Ramos (cell line): ENCODE data around the gene CENPT.
"Not testable (repeated sequence)": the region's sequence is repeated elsewhere in the genome, so short reads cannot be mapped to it uniquely, and the experiment has no call there.

ENCODE experiments used
- in situ Hi-C: fragments of 300-500 bp; cut with MboI; formaldehyde crosslinking; loops from one replicate; pipeline ENCODE4 v1.14.3; 2022; ENCODE audit warnings: low sequenced_read_pairs; ENCODE audit not compliant: unreplicated experiment

Gene CENPT

GRCh38 chr16:67878232-67878631 is 30.7 kb upstream of the CENPT start:
- in situ Hi-C loops = no loop called here

DNA sequence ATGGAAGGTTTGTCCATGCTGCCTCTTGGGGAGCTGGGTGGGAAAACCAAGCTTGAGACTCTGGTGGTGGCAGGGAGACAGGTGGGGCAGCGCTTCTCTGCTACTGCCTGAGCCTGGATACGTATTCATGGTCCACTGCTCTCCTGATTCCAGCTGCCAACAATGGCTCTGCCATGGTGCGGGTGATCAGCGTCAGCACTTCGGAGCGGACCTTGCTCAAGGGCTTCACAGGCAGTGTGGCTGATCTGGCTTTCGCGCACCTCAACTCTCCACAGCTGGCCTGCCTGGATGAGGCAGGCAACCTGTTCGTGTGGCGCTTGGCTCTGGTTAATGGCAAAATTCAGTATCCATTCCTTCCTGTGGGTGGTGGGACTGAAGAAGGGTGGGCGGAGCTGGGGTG is 29.6 kb upstream of the CENPT start:
- in situ Hi-C loops = no loop called here

- in situ Hi-C loops = no loop called here
Measured at GRCh38 chr16:67874372-67874771, 26.9 kb upstream of the CENPT start.

- in situ Hi-C loops = no loop called here
Measured at GRCh38 chr16:67873435-67874370, 26.2 kb upstream of the CENPT start.

DNA sequence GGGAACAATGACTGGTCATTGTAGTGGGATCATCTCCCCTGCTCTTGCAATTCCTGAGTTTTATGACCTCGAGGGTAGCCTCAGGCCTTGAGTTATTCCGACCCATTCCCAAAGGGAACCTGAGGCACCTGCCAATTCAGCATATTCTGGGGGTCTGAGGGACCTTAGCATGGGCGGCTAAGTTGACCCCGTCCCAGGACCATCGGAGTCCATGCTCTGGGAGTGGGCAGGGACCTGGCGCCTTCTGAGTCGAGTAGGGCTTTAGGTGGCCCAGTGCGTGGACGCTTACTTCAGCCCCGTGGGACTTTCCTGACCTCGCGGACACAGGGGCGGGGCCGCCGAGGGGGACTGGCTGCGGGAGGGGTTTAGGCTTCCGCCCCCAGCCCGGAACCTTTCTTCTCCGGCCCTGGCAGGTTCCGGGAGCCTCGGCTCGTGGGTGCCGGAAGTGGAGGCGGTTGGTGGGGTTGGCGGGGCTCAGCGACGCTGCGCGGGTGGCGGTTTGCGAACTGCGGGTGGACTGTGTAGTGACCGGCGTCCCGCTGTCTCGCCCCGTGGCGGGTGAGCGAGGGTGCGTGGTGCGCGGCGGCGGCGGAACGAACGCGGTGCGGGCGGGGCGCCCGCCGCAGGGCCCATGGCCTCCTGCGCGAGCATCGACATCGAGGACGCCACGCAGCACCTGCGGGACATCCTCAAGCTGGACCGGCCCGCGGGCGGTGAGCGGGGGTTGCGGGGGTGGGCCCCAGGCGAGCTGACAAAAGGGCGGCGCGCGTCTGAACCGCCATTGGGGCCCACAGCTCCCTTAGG is 25.3 kb upstream of the CENPT start, which contains the start of gene EDC4:
Gene EDC4 (plus strand): TSS at position 422 of the 804 bp plus-strand sequence. CDS start 210 bp downstream, at position 632.
- in situ Hi-C loops = no loop called here

DNA sequence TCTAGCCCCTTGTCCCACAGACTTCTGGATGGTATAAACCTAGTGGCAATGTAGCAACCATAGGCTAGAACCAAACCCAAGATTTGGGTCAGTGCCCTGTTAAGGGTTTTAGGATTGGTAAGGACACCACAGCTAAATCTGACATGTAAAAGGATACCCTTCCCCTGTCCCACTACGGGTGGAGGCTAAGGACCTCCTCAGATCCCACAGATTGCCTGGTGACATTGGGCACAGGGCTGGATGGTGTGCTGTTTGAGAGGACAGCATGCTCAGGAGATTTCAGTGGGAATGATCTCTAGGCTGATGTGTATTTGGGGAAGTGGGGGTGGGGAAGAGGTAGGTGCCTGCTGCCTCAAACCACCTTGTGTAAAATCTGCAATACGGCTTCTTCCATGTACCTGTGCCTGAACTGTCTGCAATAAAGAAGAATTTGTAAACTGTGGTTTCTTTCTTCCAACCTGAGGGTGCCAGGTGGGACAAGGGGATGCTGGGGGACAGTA is 24.7 kb upstream of the CENPT start:
- in situ Hi-C loops = no loop called here

DNA sequence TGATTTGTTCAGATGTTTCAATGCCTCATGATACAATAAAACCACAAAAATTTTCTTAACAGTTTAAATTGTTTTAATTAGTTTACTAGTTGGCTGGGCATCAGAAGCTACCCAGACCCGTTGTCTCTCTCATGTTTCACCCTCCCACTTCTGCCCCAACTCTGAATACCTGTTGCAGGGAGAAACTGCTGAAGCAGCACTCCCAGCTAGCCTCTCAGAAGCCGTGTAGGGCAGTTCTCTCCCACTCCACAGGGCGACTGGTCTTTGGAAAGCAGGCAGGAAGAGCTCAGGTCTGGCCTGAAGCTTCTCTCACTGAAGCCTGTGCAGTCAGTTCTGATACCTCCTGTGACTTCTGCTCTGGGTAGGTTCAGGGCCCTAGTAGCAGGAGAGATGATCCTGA is 23.8 kb upstream of the CENPT start:
- in situ Hi-C loops = no loop called here

DNA sequence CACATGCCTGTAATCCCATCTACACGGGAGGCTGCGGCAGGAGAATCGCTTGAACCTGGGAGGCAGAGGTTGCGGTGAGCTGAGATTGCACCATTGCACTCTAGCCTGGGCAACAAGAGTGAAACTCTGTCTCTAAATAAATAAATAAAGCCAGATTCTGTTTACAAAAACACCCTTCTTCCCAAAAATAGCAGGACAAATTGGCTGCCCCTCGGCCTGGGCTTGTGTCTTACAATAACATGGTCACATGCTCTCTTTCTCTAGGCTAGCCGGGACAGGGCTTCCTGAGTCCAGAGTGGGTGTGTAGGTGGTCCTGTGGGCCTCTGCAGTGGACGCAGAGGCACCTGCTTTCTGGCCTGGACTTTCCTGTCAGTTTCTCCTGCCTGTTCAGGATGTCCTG is 22.2 kb upstream of the CENPT start:
- in situ Hi-C loops = no loop called here

- in situ Hi-C loops = no loop called here
Measured at GRCh38 chr16:67868290-67868689, 20.8 kb upstream of the CENPT start.

- in situ Hi-C loops = no loop called here
Measured at GRCh38 chr16:67865318-67865717, 17.8 kb upstream of the CENPT start.

DNA sequence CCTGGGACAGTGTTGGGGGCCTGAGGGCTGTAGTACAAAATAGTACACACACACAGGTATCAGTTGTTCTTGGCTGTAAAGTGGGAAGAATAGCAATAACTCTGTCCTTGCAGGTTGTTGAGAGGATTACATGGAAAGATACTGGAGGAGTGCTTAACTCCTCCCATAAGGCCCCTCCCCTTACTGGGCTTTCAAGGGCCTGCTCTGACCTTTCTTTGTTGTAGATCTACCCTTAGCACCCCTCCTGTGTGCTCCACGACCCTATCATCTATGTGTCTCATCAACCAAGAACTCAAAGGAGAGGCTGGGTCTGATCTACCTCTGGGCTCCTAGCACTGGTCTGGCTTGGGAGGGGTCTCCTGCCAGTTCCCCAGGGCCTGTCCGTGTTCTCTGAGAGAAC is 17.1 kb upstream of the CENPT start:
- in situ Hi-C loops = no loop called here

GRCh38 chr16:67864044-67864443 is 16.6 kb upstream of the CENPT start:
- in situ Hi-C loops = not testable (repeated sequence)

- in situ Hi-C loops = no loop called here
Measured at GRCh38 chr16:67862623-67863583, 15.4 kb upstream of the CENPT start.

DNA sequence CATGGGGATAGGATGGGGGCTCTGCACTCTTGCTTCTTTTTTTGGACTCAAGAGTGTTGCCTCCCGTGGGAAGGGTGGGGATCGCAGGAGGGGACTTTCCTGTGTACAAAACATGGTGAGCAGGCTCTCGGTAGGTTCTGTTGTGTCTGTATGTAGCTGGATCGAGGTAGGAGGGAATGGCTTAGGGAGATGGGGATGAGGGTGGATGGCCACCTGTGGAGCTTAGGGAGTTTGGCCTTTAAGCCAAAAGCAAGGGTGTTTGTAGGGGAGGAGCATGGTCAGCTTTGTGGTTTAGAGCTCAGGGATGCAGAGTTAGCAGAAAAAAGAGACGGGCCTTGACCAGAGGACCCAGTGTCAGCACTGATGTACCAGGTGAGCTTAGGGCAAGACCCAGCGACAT is 14.4 kb upstream of the CENPT start:
- in situ Hi-C loops = no loop called here

DNA sequence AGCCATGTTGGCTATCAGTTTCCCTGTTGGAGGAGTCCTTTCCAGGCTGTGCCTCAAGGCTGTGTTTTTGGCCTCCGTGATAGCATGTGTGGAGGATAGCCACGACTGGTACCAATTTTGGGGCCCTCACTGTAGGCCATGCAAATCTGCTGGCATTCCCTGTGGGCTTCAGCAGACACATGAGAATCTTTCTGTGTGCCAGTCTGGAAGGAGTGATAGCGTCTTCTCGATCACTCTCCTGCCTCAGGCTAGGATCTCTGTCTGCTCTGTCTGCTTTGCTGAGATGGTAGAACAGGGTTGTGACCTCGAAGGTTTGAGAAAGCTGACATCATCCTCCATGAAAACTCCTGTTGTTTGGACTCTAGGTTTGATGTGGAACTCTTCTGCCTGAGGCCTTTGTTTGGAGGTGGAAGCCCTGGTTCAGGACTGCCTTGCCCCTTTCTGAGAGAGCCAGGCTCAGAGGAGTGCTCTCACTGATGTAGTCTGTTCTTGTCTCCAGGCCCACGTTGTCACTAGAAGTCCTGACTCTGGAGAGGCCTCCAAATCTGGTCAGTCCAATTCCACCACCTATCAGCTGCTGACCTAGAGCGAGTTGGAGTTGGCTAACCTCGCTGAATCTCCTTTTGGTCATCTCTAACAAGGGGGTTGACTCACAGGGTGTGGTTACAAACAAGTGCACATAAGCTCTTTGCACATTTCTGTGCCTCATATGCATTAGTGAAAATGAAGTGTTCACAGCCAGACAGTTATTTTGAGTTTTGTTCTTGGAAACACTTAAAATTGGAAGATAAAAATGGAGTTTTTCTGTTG is 13.3 kb upstream of the CENPT start:
- in situ Hi-C loops = no loop called here

- in situ Hi-C loops = no loop called here
Measured at GRCh38 chr16:67858500-67858899, 11.0 kb upstream of the CENPT start.

GRCh38 chr16:67857547-67858233 is 10.2 kb upstream of the CENPT start:
- in situ Hi-C loops = no loop called here

GRCh38 chr16:67856927-67857546 is 9.5 kb upstream of the CENPT start:
- in situ Hi-C loops = no loop called here
